ENCODE results near the gene ZFAND2B. TPM values are rescaled to one million over a fixed set of nuclear protein-coding genes. Genes with fewer than 3 reads are reported as not detected.

ZFAND2B gene
- polyA plus RNA-seq, 1 donor from 2014 or later: 73.6 TPM

GRCh38 chr2:219181531-219181930, 25.1 kb upstream of the ZFAND2B start:
- Histone ChIP-seq H2AFZ (ENCODE audit: low read depth, low read length) (no peak overlapping the region), H3F3A (ENCODE audit: insufficient read depth, low read length, poor library complexity, severe bottlenecking) (peaks cover 3% of the 10 kb centered on the region), H3K27ac (ENCODE audit: low read length) (no peak overlapping the region), H3K36me3 (ENCODE audit: insufficient read depth, low read length) (peaks cover 6% of the 10 kb centered on the region), H3K4me3 (ENCODE audit: low read length) (no peak overlapping the region), H3K79me2 (replicated peaks; ENCODE audit: insufficient read depth, low read length) (peaks cover 14% of the 10 kb centered on the region), H3K4me2 (ENCODE audit: low read length) (no peak overlapping the region), H3K9ac (ENCODE audit: low read length) (no peak overlapping the region), H3K9me2 (ENCODE audit: insufficient read depth, low read length) (no peaks in the 10 kb centered on the region), H3K9me3 (ENCODE audit: low read length) (no peaks in the 10 kb centered on the region), H4K20me1 (ENCODE audit: insufficient read depth) (no peaks in the 10 kb centered on the region), H3K27me3 (ENCODE audit: insufficient read depth, low read depth, low read length) (no peaks in the 10 kb centered on the region)
- TF ChIP-seq MXI1 (conservative IDR thresholded peaks at IDR 0.05; ENCODE audit: poor library complexity, severe bottlenecking): no peak

GRCh38 chr2:219182331-219183150, 24.0 kb upstream of the ZFAND2B start:
- H3K4me2 ChIP-seq (ENCODE audit: low read length): no peak overlapping the region
- no peak overlapping the region for H3K9ac ChIP-seq (ENCODE audit: low read length)
- no peak for TF ChIP-seq REST (IDR thresholded peaks at IDR 0.05; ENCODE audit: borderline replicate concordance)
- no peak for TF ChIP-seq TAF1 (IDR thresholded peaks at IDR 0.05; ENCODE audit: low read depth)
- no peak for TF ChIP-seq SMC3 (conservative IDR thresholded peaks at IDR 0.05; ENCODE audit: poor library complexity)
- TF ChIP-seq EP300 (conservative IDR thresholded peaks at IDR 0.05; ENCODE audit: poor library complexity, severe bottlenecking): no peak
- H2AFZ ChIP-seq (ENCODE audit: low read depth, low read length): no peak overlapping the region
- no peaks in the 10 kb centered on the region for H4K20me1 ChIP-seq (ENCODE audit: insufficient read depth)
- no peaks in the 10 kb centered on the region for H3F3A ChIP-seq (ENCODE audit: insufficient read depth, low read length, poor library complexity, severe bottlenecking)
- no peak overlapping the region for H3K27ac ChIP-seq (ENCODE audit: low read length)
- no peaks in the 10 kb centered on the region for H3K27me3 ChIP-seq (ENCODE audit: insufficient read depth, low read depth, low read length)
- no peaks in the 10 kb centered on the region for H3K9me3 ChIP-seq (ENCODE audit: low read length)
- peaks cover 14% of the 10 kb centered on the region for H3K79me2 ChIP-seq (replicated peaks; ENCODE audit: insufficient read depth, low read length)
- H3K9me2 ChIP-seq (ENCODE audit: insufficient read depth, low read length): no peaks in the 10 kb centered on the region
- peaks cover 6% of the 10 kb centered on the region for H3K36me3 ChIP-seq (ENCODE audit: insufficient read depth, low read length)
- no peak overlapping the region for H3K4me3 ChIP-seq (ENCODE audit: low read length)

- Histone ChIP-seq H3K79me2 (replicated peaks; ENCODE audit: insufficient read depth, low read length) (peaks cover 14% of the 10 kb centered on the region), H3K4me2 (ENCODE audit: low read length) (no peak overlapping the region)
Measured at GRCh38 chr2:219183151-219183772, 23.3 kb upstream of the ZFAND2B start.

More at GRCh38 chr2:219183151-219183772, 23.3 kb upstream of the ZFAND2B start:
- Histone ChIP-seq H2AFZ (ENCODE audit: low read depth, low read length) (no peak overlapping the region), H3K9me3 (ENCODE audit: low read length) (no peaks in the 10 kb centered on the region), H3K36me3 (ENCODE audit: insufficient read depth, low read length) (peaks cover 6% of the 10 kb centered on the region), H3F3A (ENCODE audit: insufficient read depth, low read length, poor library complexity, severe bottlenecking) (no peaks in the 10 kb centered on the region), H3K27ac (ENCODE audit: low read length) (no peak overlapping the region), H3K4me3 (ENCODE audit: low read length) (no peak overlapping the region), H3K9ac (ENCODE audit: low read length) (no peak overlapping the region), H3K9me2 (ENCODE audit: insufficient read depth, low read length) (no peaks in the 10 kb centered on the region), H4K20me1 (ENCODE audit: insufficient read depth) (no peaks in the 10 kb centered on the region), H3K27me3 (ENCODE audit: insufficient read depth, low read depth, low read length) (no peaks in the 10 kb centered on the region)
- TF ChIP-seq EP300 (conservative IDR thresholded peaks at IDR 0.05; ENCODE audit: poor library complexity, severe bottlenecking) (no peak), CTCF (IDR thresholded peaks at IDR 0.05; ENCODE audit: poor library complexity, severe bottlenecking) (no peak), REST (IDR thresholded peaks at IDR 0.05; ENCODE audit: borderline replicate concordance) (no peak), SMC3 (conservative IDR thresholded peaks at IDR 0.05; ENCODE audit: poor library complexity) (no peak), MXI1 (conservative IDR thresholded peaks at IDR 0.05; ENCODE audit: poor library complexity, severe bottlenecking) (no peak), EZH2 (IDR thresholded peaks at IDR 0.05; ENCODE audit: borderline replicate concordance, insufficient read depth, low read length, poor library complexity, severe bottlenecking) (no peak), RAD21 (conservative IDR thresholded peaks at IDR 0.05) (no peak), TAF1 (IDR thresholded peaks at IDR 0.05; ENCODE audit: low read depth) (no peak), POLR2AphosphoS5 (IDR thresholded peaks at IDR 0.05) (no peak)
